Measurements from ENCODE around the gene SUMF2.
"Not testable (repeated sequence)": the region's sequence is repeated elsewhere in the genome, so short reads cannot be mapped to it uniquely, and the experiment has no call there.

SUMF2 gene

GRCh38 chr7:56106108-56107073, 42.3 kb downstream of the SUMF2 start, which contains the start of gene CHCHD2:
CHCHD2 (minus strand) TSS chr7:56106476; CDS start chr7:56106413, 63 bp downstream.
- peak within 1 kb of the TSS; percentile 58 for H3K4me3 ChIP-seq (ENCODE audit: low read depth, low read length)

GRCh38 chr7:56107954-56108258, 43.8 kb downstream of the SUMF2 start:
- no peak overlapping the region for H3K4me3 ChIP-seq (ENCODE audit: low read depth, low read length)

- no peak overlapping the region for H3K4me3 ChIP-seq (ENCODE audit: low read depth, low read length)
These were observed 46.5 kb downstream of the SUMF2 start for GRCh38 chr7:56110611-56111010.

GRCh38 chr7:56112244-56112643, 48.2 kb downstream of the SUMF2 start:
- H3K4me3 ChIP-seq (ENCODE audit: low read depth, low read length): not testable (repeated sequence)

GRCh38 chr7:56115852-56116538, 51.9 kb downstream of the SUMF2 start, which contains the start of gene NUPR2:
NUPR2 (minus strand) TSS chr7:56116417; CDS start chr7:56116314, 103 bp downstream.
- H3K4me3 ChIP-seq (ENCODE audit: low read depth, low read length): no peak within 1 kb of the TSS

GRCh38 chr7:56121440-56121839, 57.4 kb downstream of the SUMF2 start:
- no peak overlapping the region for H3K4me3 ChIP-seq (ENCODE audit: low read depth, low read length)

- H3K4me3 ChIP-seq (ENCODE audit: low read depth, low read length): no peak overlapping the region
These were observed 60.9 kb downstream of the SUMF2 start for GRCh38 chr7:56124981-56125380.

GRCh38 chr7:56125831-56126230, 61.7 kb downstream of the SUMF2 start:
- no peak overlapping the region for H3K4me3 ChIP-seq (ENCODE audit: low read depth, low read length)

- no peak overlapping the region for H3K4me3 ChIP-seq (ENCODE audit: low read depth, low read length)
These were observed 63.3 kb downstream of the SUMF2 start for GRCh38 chr7:56127241-56127975.

Measured in iPS-11a (cell line).